Stimulated activated CD8-positive, alpha-beta memory T cell treated with anti-CD3 and anti-CD28 coated beads, Interleukin-4, amount 100 ng/mL, for 4 hours (primary cell): ENCODE results near the gene SLC22A31.
"Not testable (repeated sequence)": the region's sequence is repeated elsewhere in the genome, so short reads cannot be mapped to it uniquely, and the experiment has no call there.

Experiments used
- DNase-seq, 2 donors: peaks; one replicate each; pipeline ENCODE4 v3.0.0-alpha.2; 2020; ENCODE audit warnings: low read depth in 2 of 2, low spot score in 1 of 2

The SLC22A31 gene

GRCh38 chr16:89166696-89167424, 33.5 kb downstream of the SLC22A31 start:
- no peak for DNase-seq

GRCh38 chr16:89165681-89165979, 34.7 kb downstream of the SLC22A31 start:
- not testable (repeated sequence) for DNase-seq

- DNase-seq: no peak
Observed at GRCh38 chr16:89164847-89165680, 35.3 kb downstream of the SLC22A31 start.

- no peak for DNase-seq
Observed at GRCh38 chr16:89164436-89164835, 35.9 kb downstream of the SLC22A31 start.

- no peak for DNase-seq
Observed at GRCh38 chr16:89163297-89163696, 37.0 kb downstream of the SLC22A31 start.

GRCh38 chr16:89161763-89162713, 38.3 kb downstream of the SLC22A31 start:
- DNase-seq: no peak

- no peak for DNase-seq
Observed at GRCh38 chr16:89160977-89161701, 39.2 kb downstream of the SLC22A31 start.

GRCh38 chr16:89159850-89160354, 40.4 kb downstream of the SLC22A31 start:
- no peak for DNase-seq

GRCh38 chr16:89159066-89159849, 41.1 kb downstream of the SLC22A31 start:
- DNase-seq: no peak

- no peak for DNase-seq
Observed at GRCh38 chr16:89157778-89158177, 42.6 kb downstream of the SLC22A31 start.

GRCh38 chr16:89156740-89157645, 43.3 kb downstream of the SLC22A31 start:
- DNase-seq: no peak

- DNase-seq: no peak
Observed at GRCh38 chr16:89155851-89156739, 44.2 kb downstream of the SLC22A31 start.

GRCh38 chr16:89155184-89155679, 45.1 kb downstream of the SLC22A31 start:
- DNase-seq: no peak

- no peak for DNase-seq
Observed at GRCh38 chr16:89154390-89155183, 45.8 kb downstream of the SLC22A31 start.

GRCh38 chr16:89153848-89154271, 46.5 kb downstream of the SLC22A31 start:
- no peak for DNase-seq

- DNase-seq: no peak
Observed at GRCh38 chr16:89152831-89153700, 47.3 kb downstream of the SLC22A31 start.
